Activated T-cell treated with anti-CD3 and anti-CD28 coated beads, Interleukin-2, amount 50 U/mL, for 48 hours (primary cell): ENCODE measurements around the gene TRIM59.
"Not testable (repeated sequence)": the region's sequence is repeated elsewhere in the genome, so short reads cannot be mapped to it uniquely, and the experiment has no call there.

Experiments
- DNase-seq, 2 experiments: peaks; one replicate each; pipeline ENCODE4 v3.0.0-alpha.2; 2020

Gene TRIM59

GRCh38 chr3:160454995-160455394, 5.4 kb upstream of the TRIM59 start:
- DNase-seq, result no peak

GRCh38 chr3:160452251-160452650, 2.7 kb upstream of the TRIM59 start:
- not testable (repeated sequence) for DNase-seq

- DNase-seq, result no peak
These were observed 2.0 kb upstream of the TRIM59 start for GRCh38 chr3:160451602-160452001.

GRCh38 chr3:160450846-160451245, 1.3 kb upstream of the TRIM59 start:
- no peak for DNase-seq

- no peak for DNase-seq
These were observed 546 bp downstream of the TRIM59 start for GRCh38 chr3:160448845-160449635.

- DNase-seq, result no peak
These were observed 2.0 kb downstream of the TRIM59 start for GRCh38 chr3:160447544-160447943.

GRCh38 chr3:160446522-160447056, 3.0 kb downstream of the TRIM59 start:
- no peak for DNase-seq

- no peak for DNase-seq
These were observed 3.7 kb downstream of the TRIM59 start for GRCh38 chr3:160445854-160446253.

GRCh38 chr3:160444411-160444810, 5.2 kb downstream of the TRIM59 start:
- DNase-seq, result no peak

- no peak for DNase-seq
These were observed 8.9 kb downstream of the TRIM59 start for GRCh38 chr3:160440687-160441086.

- no peak for DNase-seq
These were observed 12.5 kb downstream of the TRIM59 start for GRCh38 chr3:160437083-160437455.

- DNase-seq, result no peak
These were observed 13.8 kb downstream of the TRIM59 start for GRCh38 chr3:160435747-160436146.

- DNase-seq, result no peak
These were observed 14.5 kb downstream of the TRIM59 start for GRCh38 chr3:160435095-160435494.

- no peak for DNase-seq
These were observed 15.5 kb downstream of the TRIM59 start for GRCh38 chr3:160434071-160434470.

GRCh38 chr3:160427832-160428424, 21.7 kb downstream of the TRIM59 start:
- DNase-seq, result no peak

GRCh38 chr3:160417311-160417710, 32.3 kb downstream of the TRIM59 start:
- DNase-seq, result no peak

- DNase-seq, result peak; percentile 50 to 69
These were observed 35.9 kb downstream of the TRIM59 start for GRCh38 chr3:160413613-160414248.

- DNase-seq, result no peak
These were observed 37.1 kb downstream of the TRIM59 start for GRCh38 chr3:160412477-160412876.

GRCh38 chr3:160409812-160410610, 39.6 kb downstream of the TRIM59 start:
- DNase-seq, result no peak

- DNase-seq, result no peak
These were observed 45.7 kb downstream of the TRIM59 start for GRCh38 chr3:160403796-160404470.

GRCh38 chr3:160403028-160403545, 46.5 kb downstream of the TRIM59 start:
- no peak for DNase-seq
